ENCODE results near the gene FHIP2A. TPM values are rescaled to one million over a fixed set of nuclear protein-coding genes. Genes with fewer than 3 reads are reported as not detected.

FHIP2A gene
- total RNA-seq, 1 donor: 49.6 TPM

DNA sequence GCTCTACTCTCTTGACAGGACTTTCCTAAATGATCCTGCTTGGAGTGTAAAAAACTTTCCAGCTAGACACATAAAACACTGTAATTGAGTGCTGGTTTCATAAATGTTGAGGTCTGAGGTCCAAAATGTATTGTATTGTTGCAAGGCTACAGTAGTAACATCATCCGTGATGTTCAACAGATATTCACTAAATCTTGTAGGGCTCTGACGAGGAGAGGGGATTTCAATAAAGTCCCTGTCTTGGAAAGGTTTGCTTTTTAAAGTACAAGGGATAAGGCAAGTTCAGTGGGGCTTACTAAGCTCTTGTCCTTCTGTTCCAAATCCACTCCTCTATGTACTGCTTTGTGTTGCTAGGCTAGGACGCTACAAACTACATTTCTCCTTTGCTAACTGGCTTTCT, 48.9 kb downstream of the FHIP2A start:
- Histone ChIP-seq H3K4me3 (ENCODE audit: insufficient read depth, low read length) (no peak overlapping the region), H3K27ac (ENCODE audit: low read depth, low read length) (no peak overlapping the region), H2AFZ (ENCODE audit: low read length) (no peak overlapping the region), H4K20me1 (ENCODE audit: insufficient read depth, low read length) (no peaks in the 10 kb centered on the region), H3K4me1 (ENCODE audit: insufficient read depth, low read length) (peaks cover 36% of the 10 kb centered on the region), H3K4me2 (ENCODE audit: insufficient read depth, low read length) (no peak overlapping the region), H3K79me2 (ENCODE audit: insufficient read depth, low read length) (no peaks in the 10 kb centered on the region), H3K9me3 (ENCODE audit: low read depth, low read length) (no peaks in the 10 kb centered on the region), H3K27me3 (ENCODE audit: insufficient read depth, low read length) (no peaks in the 10 kb centered on the region), H3K36me3 (ENCODE audit: insufficient read depth, low read length) (peaks cover 2% of the 10 kb centered on the region)
- no peak for DNase-seq (ENCODE audit: insufficient read length, low spot score, missing footprints)
- TF ChIP-seq, protein P1, sequence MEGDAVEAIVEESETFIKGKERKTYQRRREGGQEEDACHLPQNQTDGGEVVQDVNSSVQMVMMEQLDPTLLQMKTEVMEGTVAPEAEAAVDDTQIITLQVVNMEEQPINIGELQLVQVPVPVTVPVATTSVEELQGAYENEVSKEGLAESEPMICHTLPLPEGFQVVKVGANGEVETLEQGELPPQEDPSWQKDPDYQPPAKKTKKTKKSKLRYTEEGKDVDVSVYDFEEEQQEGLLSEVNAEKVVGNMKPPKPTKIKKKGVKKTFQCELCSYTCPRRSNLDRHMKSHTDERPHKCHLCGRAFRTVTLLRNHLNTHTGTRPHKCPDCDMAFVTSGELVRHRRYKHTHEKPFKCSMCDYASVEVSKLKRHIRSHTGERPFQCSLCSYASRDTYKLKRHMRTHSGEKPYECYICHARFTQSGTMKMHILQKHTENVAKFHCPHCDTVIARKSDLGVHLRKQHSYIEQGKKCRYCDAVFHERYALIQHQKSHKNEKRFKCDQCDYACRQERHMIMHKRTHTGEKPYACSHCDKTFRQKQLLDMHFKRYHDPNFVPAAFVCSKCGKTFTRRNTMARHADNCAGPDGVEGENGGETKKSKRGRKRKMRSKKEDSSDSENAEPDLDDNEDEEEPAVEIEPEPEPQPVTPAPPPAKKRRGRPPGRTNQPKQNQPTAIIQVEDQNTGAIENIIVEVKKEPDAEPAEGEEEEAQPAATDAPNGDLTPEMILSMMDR (IDR thresholded peaks at IDR 0.05; ENCODE audit: extremely low read depth, low read depth, low read length): no peak

DNA sequence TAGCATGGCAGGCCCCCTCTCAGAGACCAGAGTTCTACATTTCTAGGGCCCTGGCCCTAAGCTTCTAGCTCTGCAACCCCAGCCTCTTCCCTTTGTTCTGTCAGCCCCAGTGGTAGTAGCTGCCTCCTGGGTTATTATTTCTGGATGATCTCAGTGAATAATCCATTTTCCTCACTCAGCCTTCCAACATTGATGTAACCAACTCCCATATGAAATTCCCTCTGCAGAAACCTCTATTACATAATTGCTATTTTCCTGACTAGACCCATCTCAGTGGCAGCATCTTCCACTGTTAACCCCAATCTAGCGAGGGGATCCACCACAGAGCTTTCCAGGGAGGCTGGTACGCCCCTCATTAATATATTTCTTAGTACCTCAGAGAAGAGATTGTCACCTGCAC, 49.8 kb downstream of the FHIP2A start:
- DNase-seq (ENCODE audit: insufficient read length, low spot score, missing footprints): no peak
- TF ChIP-seq, protein P1 (IDR thresholded peaks at IDR 0.05; ENCODE audit: extremely low read depth, low read depth, low read length): no peak

More for the DNA sequence above, 49.8 kb downstream of the FHIP2A start:
- H3K27me3 ChIP-seq (ENCODE audit: insufficient read depth, low read length): no peaks in the 10 kb centered on the region
- H3K4me2 ChIP-seq (ENCODE audit: insufficient read depth, low read length): no peak overlapping the region
- H4K20me1 ChIP-seq (ENCODE audit: insufficient read depth, low read length): no peaks in the 10 kb centered on the region
- H3K36me3 ChIP-seq (ENCODE audit: insufficient read depth, low read length): no peaks in the 10 kb centered on the region
- no peak overlapping the region for H3K4me3 ChIP-seq (ENCODE audit: insufficient read depth, low read length)
- H3K4me1 ChIP-seq (ENCODE audit: insufficient read depth, low read length): peaks cover 36% of the 10 kb centered on the region
- no peaks in the 10 kb centered on the region for H3K79me2 ChIP-seq (ENCODE audit: insufficient read depth, low read length)
- H3K9me3 ChIP-seq (ENCODE audit: low read depth, low read length): no peaks in the 10 kb centered on the region
- H2AFZ ChIP-seq (ENCODE audit: low read length): no peak overlapping the region
- H3K27ac ChIP-seq (ENCODE audit: low read depth, low read length): no peak overlapping the region

Other genes with a start within 250 kb of the FHIP2A start
- gene ABLIM1, start 163.5 kb upstream of the FHIP2A start, total RNA-seq: 5.0 and 11.2 TPM in 2 replicates
- 26.8 and 28.6 TPM in 2 replicates for gene TRUB1, start 116.4 kb downstream of the FHIP2A start, total RNA-seq